Lower lobe of right lung (tissue), 2 donors: ENCODE measurements around the gene ELOVL3. TPM values are rescaled to one million over a fixed set of nuclear protein-coding genes. Genes with fewer than 3 reads are reported as not detected.

Experiments used
- ATAC-seq, 2 donors: fragments of 200-7000 bp; cut with Tn5 transposase; one replicate each; pipeline ENCODE4 v1.9.1; 2020 to 2022; ENCODE audit warnings: mild to moderate bottlenecking in 2 of 2, moderate library complexity in 2 of 2
- DNase-seq: peaks from one replicate; pipeline ENCODE4 v3.0.0-alpha.2; 2020
- H3K27ac ChIP-seq: fragments of 200-600 bp; one replicate; pipeline ENCODE4 v1.8.0; 2022
- H3K27me3 ChIP-seq: fragments of 200-600 bp; one replicate; pipeline ENCODE4 v1.8.0; 2022; ENCODE audit warnings: low read depth
- H3K36me3 ChIP-seq: fragments of 200-600 bp; one replicate; pipeline ENCODE4 v1.8.0; 2022; ENCODE audit warnings: mild to moderate bottlenecking
- H3K4me1 ChIP-seq: fragments of 200-600 bp; one replicate; pipeline ENCODE4 v1.8.0; 2022
- H3K4me3 ChIP-seq: fragments of 200-600 bp; one replicate; pipeline ENCODE4 v1.8.0; 2022; ENCODE audit warnings: mild to moderate bottlenecking
- H3K9me3 ChIP-seq: fragments of 200-600 bp; one replicate; pipeline ENCODE4 v1.8.0; 2022
- intact Hi-C: fragments of 100-400 bp; cut with DNase I; formaldehyde crosslinking; loops from one replicate; pipeline ENCODE4 v1.11.0; 2022
- total RNA-seq: library from RNA; stranded (reverse); fragmentation: NEBNext Ultra II Directional; extraction: Animal tissue kit (Norgen Biotek cat#: 25700); gene quantifications from one replicate; pipeline ENCODE4 v1.2.1, GENCODE V29; 2021
- TF ChIP-seq, protein P1 (sequence below): fragments of 200-600 bp; IDR thresholded peaks from one replicate; pipeline ENCODE4 v1.8.0; 2022; ENCODE audit warnings: antibody characterized with exemption, mild to moderate bottlenecking
- donor health status: DM: no; HTN: yes; CAD: no; lungs with severe emphysema.

The ELOVL3 gene
- total RNA-seq, 1 donor from 2014 or later: 0.92 TPM

DNA sequence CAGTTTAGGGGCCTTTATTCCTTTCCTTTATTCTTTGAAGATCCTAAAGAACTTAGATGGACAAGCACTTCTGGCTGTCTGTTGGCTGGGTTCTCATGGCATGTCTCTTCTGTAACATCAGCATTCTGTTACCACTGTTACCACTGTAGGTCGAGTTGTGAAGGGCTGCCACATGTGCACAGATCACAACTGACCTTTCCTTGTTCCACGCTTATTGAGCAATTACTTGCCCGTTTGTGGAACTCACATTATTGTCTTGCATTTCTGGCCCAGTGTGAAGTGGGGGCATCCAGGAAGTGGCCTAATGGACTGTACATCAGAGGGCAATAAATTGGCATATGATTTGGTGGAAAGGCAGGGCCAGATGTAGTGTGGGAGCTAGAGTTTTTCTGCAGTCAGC lies 42.9 kb downstream of the ELOVL3 start:
- no peaks in the 10 kb centered on the region for H3K9me3 ChIP-seq
- H3K36me3 ChIP-seq: no peaks in the 10 kb centered on the region
- ATAC-seq: peak in 1 of 2 donors; percentile 45
- TF ChIP-seq, protein P1, sequence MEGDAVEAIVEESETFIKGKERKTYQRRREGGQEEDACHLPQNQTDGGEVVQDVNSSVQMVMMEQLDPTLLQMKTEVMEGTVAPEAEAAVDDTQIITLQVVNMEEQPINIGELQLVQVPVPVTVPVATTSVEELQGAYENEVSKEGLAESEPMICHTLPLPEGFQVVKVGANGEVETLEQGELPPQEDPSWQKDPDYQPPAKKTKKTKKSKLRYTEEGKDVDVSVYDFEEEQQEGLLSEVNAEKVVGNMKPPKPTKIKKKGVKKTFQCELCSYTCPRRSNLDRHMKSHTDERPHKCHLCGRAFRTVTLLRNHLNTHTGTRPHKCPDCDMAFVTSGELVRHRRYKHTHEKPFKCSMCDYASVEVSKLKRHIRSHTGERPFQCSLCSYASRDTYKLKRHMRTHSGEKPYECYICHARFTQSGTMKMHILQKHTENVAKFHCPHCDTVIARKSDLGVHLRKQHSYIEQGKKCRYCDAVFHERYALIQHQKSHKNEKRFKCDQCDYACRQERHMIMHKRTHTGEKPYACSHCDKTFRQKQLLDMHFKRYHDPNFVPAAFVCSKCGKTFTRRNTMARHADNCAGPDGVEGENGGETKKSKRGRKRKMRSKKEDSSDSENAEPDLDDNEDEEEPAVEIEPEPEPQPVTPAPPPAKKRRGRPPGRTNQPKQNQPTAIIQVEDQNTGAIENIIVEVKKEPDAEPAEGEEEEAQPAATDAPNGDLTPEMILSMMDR: no peak
- no peak overlapping the region for H3K4me3 ChIP-seq
- DNase-seq: no peak
- intact Hi-C loops: no loop called here
- no peak overlapping the region for H3K27ac ChIP-seq
- H3K4me1 ChIP-seq: peaks cover 44% of the 10 kb centered on the region
- H3K27me3 ChIP-seq: no peaks in the 10 kb centered on the region

DNA sequence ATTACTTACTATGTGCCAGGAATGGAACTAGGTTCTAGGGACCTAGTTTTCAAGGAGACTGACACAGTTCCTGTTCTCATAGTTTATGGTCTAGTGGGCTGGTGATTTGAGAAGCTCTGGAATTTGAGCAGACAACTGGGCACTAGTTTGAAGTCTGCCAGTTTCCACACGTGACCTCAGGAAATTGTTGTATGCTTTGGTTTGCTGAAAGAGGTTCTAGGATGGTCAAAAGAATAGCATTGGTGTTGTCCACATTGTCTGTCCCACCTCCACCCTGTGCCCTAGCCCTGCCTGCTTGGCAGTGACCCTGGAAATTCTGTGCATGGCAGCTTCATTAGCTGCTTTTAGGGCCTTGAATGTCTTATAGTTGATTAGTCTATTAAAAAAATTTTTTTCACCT lies 48.0 kb downstream of the ELOVL3 start:
- intact Hi-C loops: no loop called here
- peaks cover 18% of the 10 kb centered on the region for H3K4me1 ChIP-seq
- no peaks in the 10 kb centered on the region for H3K27me3 ChIP-seq
- ATAC-seq (no peak), DNase-seq (no peak)
- no peaks in the 10 kb centered on the region for H3K9me3 ChIP-seq
- peaks cover 11% of the 10 kb centered on the region for H3K36me3 ChIP-seq
- TF ChIP-seq, protein P1: no peak
- no peak overlapping the region for H3K27ac ChIP-seq
- no peak overlapping the region for H3K4me3 ChIP-seq

DNA sequence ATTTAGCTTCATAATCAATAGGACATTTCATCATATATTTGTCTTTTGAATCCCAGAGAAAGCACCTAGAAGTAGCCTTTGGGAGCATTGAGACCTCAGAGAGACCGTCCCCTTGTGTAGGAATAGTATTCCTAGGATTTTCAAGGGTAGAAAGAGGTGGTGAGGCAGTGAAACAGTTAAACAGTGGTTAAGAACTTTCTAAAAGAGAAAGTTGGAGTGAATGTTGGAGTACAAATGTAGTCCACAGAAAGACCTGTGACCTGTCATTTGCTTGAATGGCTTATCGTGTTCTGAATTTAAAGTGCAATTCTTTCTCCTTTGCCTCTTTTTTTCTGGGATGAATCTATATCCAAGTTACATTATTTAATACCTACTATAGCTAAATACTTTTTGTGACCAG lies 49.2 kb downstream of the ELOVL3 start:
- TF ChIP-seq, protein P1: no peak
- DNase-seq: no peak
- Histone ChIP-seq H3K27ac (no peak overlapping the region), H3K9me3 (no peaks in the 10 kb centered on the region), H3K36me3 (peaks cover 11% of the 10 kb centered on the region), H3K4me1 (peaks cover 23% of the 10 kb centered on the region), H3K27me3 (no peaks in the 10 kb centered on the region), H3K4me3 (no peak overlapping the region)
- no peak for ATAC-seq
- intact Hi-C loops: no loop called here

DNA sequence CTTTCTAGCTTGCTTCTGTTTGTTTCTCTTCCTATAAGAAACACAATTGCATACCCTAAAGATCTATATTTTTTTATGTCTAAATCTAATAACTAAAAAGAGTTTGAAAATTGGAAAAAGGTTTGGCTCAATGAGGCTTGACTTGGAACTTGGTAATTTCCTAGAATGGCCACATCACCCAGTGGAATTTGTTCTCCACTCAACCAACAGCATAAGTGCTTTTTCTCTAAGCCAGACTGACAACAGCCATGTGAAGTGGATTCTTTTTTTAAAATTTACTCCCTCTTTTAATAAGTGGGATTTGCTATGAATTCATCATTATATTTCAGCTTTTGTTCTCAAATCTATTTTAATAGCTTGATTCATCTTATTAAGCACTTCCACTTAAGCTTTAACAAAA lies 53.0 kb downstream of the ELOVL3 start:
- no peaks in the 10 kb centered on the region for H3K9me3 ChIP-seq
- ATAC-seq: peak in 1 of 2 donors; percentile 75
- intact Hi-C loops: no loop called here

More for the DNA sequence above, 53.0 kb downstream of the ELOVL3 start:
- H3K36me3 ChIP-seq: peaks cover 11% of the 10 kb centered on the region
- H3K4me3 ChIP-seq: no peak overlapping the region
- DNase-seq: no peak
- TF ChIP-seq, protein P1: no peak
- H3K27me3 ChIP-seq: no peaks in the 10 kb centered on the region
- peaks cover 39% of the 10 kb centered on the region for H3K4me1 ChIP-seq
- H3K27ac ChIP-seq: no peak overlapping the region

Other genes starting within 250 kb of the ELOVL3 start
- 38.6 TPM for gene ARMH3, start 170.1 kb upstream of the ELOVL3 start, total RNA-seq
- 21.8 TPM for gene HPS6, start 160.9 kb upstream of the ELOVL3 start, total RNA-seq
- gene LDB1, start 105.9 kb upstream of the ELOVL3 start, total RNA-seq: 58.0 TPM
- gene PPRC1, start 93.3 kb upstream of the ELOVL3 start, total RNA-seq: 32.7 TPM
- 31.0 TPM for gene NOLC1, start 73.9 kb upstream of the ELOVL3 start, total RNA-seq
- gene PITX3, start 15.2 kb downstream of the ELOVL3 start, total RNA-seq: not detected
- gene GBF1, start 19.2 kb downstream of the ELOVL3 start, total RNA-seq: 40.3 TPM
- 30.9 TPM for gene NFKB2, start 169.4 kb downstream of the ELOVL3 start, total RNA-seq
- gene PSD, start 192.5 kb downstream of the ELOVL3 start, total RNA-seq: 5.3 TPM
- 16.6 TPM for gene FBXL15, start 194.5 kb downstream of the ELOVL3 start, total RNA-seq
- 41.2 TPM for gene CUEDC2, start 206.3 kb downstream of the ELOVL3 start, total RNA-seq
- 5.7 TPM for gene C10orf95, start 225.2 kb downstream of the ELOVL3 start, total RNA-seq